AG09309 (cell line): Measurements from ENCODE around the gene RAB3IP.
"Not testable (repeated sequence)": the region's sequence is repeated elsewhere in the genome, so short reads cannot be mapped to it uniquely, and the experiment has no call there.

ENCODE experiments used
- DNase-seq: peaks from one replicate; pipeline ENCODE4 v3.0.0-alpha.2; 2010; ENCODE audit warnings: low read depth
- H3K4me3 ChIP-seq: 2 replicates; pipeline ENCODE4 v1.5.1; 2011; ENCODE audit warnings: mild to moderate bottlenecking, low read depth, low read length, moderate library complexity; ENCODE audit not compliant: control insufficient read depth
- TF ChIP-seq, protein P1 (sequence below): IDR thresholded peaks from 2 replicates; pipeline ENCODE4 v1.5.1; 2011; ENCODE audit warnings: mild to moderate bottlenecking, low read depth, low read length, inconsistent platforms; ENCODE audit not compliant: insufficient read depth, control insufficient read depth; ENCODE audit errors: missing control alignments

The RAB3IP gene

DNA sequence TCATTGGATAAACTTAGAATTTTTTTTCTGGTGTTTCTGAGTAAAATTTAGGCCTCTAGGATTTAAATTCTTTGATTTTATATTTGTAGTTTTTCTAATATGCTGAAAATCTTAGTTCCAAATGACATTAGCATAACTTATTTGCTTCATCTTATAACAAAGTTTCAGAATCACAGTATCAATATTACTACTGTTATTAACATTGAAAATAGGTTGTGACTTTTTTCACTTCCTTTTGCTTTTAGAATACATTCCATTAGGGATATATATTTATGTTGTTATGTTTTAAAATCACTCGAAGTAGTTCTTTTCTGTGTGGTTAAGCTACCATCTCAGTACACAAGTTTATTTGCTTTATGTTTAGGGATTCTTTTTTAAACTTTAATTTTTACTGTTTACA, 12.8 kb downstream of the RAB3IP start:
- H3K4me3 ChIP-seq, result no peak overlapping the region
- DNase-seq, result no peak
- TF ChIP-seq, protein P1, sequence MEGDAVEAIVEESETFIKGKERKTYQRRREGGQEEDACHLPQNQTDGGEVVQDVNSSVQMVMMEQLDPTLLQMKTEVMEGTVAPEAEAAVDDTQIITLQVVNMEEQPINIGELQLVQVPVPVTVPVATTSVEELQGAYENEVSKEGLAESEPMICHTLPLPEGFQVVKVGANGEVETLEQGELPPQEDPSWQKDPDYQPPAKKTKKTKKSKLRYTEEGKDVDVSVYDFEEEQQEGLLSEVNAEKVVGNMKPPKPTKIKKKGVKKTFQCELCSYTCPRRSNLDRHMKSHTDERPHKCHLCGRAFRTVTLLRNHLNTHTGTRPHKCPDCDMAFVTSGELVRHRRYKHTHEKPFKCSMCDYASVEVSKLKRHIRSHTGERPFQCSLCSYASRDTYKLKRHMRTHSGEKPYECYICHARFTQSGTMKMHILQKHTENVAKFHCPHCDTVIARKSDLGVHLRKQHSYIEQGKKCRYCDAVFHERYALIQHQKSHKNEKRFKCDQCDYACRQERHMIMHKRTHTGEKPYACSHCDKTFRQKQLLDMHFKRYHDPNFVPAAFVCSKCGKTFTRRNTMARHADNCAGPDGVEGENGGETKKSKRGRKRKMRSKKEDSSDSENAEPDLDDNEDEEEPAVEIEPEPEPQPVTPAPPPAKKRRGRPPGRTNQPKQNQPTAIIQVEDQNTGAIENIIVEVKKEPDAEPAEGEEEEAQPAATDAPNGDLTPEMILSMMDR, result no peak

DNA sequence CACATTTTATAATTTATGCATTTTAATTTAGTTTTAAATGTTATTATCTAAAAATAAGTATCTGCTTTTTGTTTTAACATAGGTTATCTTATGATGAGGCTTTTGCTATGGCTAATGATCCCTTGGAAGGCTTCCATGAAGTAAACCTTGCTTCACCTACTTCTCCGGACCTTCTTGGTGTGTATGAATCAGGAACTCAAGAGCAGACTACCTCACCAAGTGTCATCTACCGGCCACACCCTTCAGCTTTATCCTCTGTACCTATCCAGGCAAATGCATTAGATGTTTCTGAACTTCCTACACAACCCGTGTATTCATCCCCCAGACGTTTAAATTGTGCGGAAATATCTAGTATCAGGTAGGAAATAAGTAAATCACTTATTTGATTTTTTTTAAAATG, 16.6 kb downstream of the RAB3IP start:
- H3K4me3 ChIP-seq, result no peak overlapping the region
- TF ChIP-seq, protein P1, result no peak
- no peak for DNase-seq

DNA sequence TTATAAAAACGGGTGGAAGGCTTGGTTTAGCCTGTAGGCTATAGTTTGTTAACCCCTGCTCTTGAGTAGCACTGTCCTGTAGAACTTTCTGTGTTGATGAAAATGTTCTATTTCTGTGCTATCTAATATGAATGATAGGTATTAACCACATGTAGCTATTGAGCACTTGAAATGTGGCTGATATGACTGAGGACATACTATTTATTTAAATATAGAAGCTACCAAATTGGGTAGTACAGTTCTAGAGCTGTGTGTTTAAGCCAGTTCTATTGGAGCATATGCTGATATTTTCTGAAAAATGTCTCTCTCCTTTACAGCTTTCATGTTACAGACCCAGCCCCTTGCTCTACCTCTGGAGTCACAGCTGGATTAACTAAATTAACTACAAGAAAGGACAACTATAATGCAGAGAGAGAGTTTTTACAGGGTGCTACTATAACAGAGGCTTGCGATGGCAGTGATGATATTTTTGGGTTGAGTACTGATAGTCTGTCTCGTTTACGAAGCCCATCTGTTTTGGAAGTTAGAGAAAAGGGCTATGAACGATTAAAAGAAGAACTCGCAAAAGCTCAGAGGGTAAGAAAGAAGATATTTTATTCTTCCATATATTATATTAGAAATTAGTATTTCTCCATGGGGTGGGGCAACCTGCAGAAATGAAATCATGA, 17.6 kb downstream of the RAB3IP start:
- TF ChIP-seq, protein P1, result no peak

DNA sequence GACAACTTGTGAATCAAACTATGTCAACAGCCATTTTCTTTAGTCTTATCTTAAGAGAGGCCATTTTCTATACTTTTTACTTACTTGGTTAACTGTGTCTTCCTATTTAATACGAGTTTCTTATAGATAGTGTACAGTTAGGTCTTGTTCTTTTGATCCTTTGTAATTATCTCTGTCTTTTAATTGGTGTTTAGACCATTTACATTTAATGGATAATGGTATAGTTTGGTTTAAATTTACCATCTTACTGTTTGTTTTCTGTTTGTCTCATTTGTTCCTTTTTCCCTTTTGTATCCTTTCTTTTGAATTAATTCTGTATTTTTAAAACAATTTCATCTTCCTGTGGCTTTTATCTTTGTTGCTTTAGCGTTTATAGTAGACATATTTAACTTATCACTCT, 19.4 kb downstream of the RAB3IP start:
- H3K4me3 ChIP-seq, result no peak overlapping the region
- TF ChIP-seq, protein P1, result no peak
- no peak for DNase-seq

More for the DNA sequence above, 17.6 kb downstream of the RAB3IP start:
- H3K4me3 ChIP-seq, result no peak overlapping the region
- no peak for DNase-seq

DNA sequence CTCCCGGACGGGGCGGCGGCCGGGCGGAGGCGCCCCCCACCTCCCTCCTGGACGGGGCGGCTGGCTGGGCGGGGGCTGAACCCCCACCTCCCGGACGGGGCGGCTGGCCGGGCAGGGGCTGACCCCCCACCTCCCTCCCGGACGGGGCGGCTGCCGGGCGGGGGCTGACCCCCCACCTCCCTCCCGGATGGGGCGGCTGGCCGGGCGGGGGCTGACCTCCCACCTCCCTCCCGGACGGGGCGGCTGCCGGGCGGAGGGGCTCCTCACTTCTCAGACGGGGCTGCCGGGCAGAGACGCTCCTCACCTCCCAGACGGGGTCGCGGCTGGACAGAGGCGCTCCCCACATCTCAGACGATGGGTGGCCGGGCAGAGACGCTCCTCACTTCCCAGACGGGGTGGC, 20.9 kb downstream of the RAB3IP start:
- H3K4me3 ChIP-seq, DNase-seq: not testable (repeated sequence)

DNA sequence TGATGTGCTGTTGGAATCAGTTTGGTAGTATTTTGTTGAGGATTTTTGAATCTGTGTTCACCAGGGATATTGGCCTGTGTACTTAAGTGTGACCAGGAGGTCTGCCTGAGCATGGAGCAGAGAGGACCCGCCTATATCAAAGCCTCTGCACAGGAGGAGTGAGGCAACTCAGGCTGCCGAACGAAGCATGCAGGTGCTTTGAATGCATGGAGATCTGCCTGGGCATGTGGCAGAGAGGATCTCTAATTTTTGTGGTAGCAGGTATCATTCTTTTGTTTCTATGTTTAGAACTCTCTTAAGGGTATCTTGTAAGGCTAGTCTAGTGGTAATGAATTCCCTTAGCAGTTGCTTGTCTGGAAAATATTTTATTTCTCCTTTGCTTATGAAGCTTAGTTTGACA, 26.9 kb downstream of the RAB3IP start:
- H3K4me3 ChIP-seq, result no peak overlapping the region
- TF ChIP-seq, protein P1, result no peak
- no peak for DNase-seq

DNA sequence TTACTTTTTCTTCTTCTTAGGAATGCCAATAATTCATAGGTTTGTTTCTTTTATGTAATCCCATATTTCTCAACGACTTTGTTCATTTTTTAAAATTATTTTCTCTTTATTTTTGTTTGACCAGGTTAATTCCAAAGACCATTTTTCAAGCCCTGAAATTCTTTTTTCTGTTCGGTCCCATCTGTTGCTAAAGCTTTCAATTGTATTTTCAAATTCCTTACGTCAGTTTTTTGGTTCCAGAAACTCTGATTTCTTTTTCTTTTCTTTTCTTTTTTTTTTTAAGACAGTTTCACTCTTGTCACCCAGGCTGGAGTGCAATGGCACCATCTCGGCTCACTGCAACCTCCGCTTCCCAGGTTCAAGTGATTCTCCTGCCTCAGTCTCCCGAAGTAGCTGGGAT, 27.6 kb downstream of the RAB3IP start:
- H3K4me3 ChIP-seq, result no peak overlapping the region
- no peak for DNase-seq
- TF ChIP-seq, protein P1, result no peak
